ENCODE data around the gene SMURF1. TPM values are rescaled to one million over a fixed set of nuclear protein-coding genes. Genes with fewer than 3 reads are reported as not detected.

Gene SMURF1
- total and polyA plus RNA-seq, 2 of the 8 experiments (the other 6 are each of a cell fraction or from before 2014, with no cell fraction given) = 9.6 to 24.5 TPM

- FAIRE-seq = no peak
Observed at GRCh38 chr7:99167072-99167471, 23.2 kb upstream of the SMURF1 start.

More at GRCh38 chr7:99167072-99167471, 23.2 kb upstream of the SMURF1 start:
- Histone ChIP-seq H2BK120ac (replicated peaks; ENCODE audit: low read depth, low read length) (no peak overlapping the region), H2BK5ac (ENCODE audit: low read depth, low read length) (no peak overlapping the region), H3K56ac (replicated peaks; ENCODE audit: insufficient read length, low read depth, low read length) (no peak overlapping the region), H3K18ac (ENCODE audit: extremely low read depth, low read length) (no peak overlapping the region), H2AK5ac (ENCODE audit: low read depth, low read length) (no peak overlapping the region), H3K23ac (ENCODE audit: insufficient read length) (no peak overlapping the region), H3K79me2 (ENCODE audit: control insufficient read depth in 1 of 2, insufficient read depth in 2 of 2, low read length in 2 of 2) (no peaks in the 10 kb centered on the region), H3K23me2 (ENCODE audit: low read depth, low read length) (no peaks in the 10 kb centered on the region), H2AFZ (ENCODE audit: low read length) (no peak overlapping the region), H3K36me3 (ENCODE audit: control insufficient read depth in 2 of 4, insufficient read depth in 4 of 4, low read length in 3 of 4) (no peaks in the 10 kb centered on the region), H4K5ac (ENCODE audit: insufficient read length, low read depth, low read length) (no peak overlapping the region), H3K9ac (replicated peaks in 1 of 4; ENCODE audit: extremely low read depth in 1 of 4, low read depth in 3 of 4, low read length in 3 of 4) (no peak overlapping the region), H3K4me2 (ENCODE audit: insufficient read depth in 1 of 2, low read depth in 2 of 2, low read length in 2 of 2) (no peak overlapping the region), H3K4me3 (ENCODE audit: extremely low read depth in 1 of 4, insufficient read depth in 2 of 4, low read depth in 3 of 4, low read length in 4 of 4) (no peak overlapping the region), H3K4me1 (replicated peaks in 1 of 4; ENCODE audit: control insufficient read depth in 3 of 4, insufficient read depth in 4 of 4, low read length in 3 of 4) (no peaks in the 10 kb centered on the region), H2BK20ac (ENCODE audit: low read length) (no peak overlapping the region), H2BK15ac (ENCODE audit: low read length) (no peak overlapping the region), H3K27ac (ENCODE audit: low read depth, low read length) (no peak overlapping the region), H3K14ac (ENCODE audit: insufficient read length) (no peak overlapping the region), H3K4ac (replicated peaks; ENCODE audit: insufficient read length, low read depth, low read length) (no peak overlapping the region), H4K91ac (replicated peaks; ENCODE audit: insufficient read length, low read length) (no peak overlapping the region), H2BK12ac (ENCODE audit: low read depth, low read length) (no peak overlapping the region), H4K8ac (ENCODE audit: extremely low read depth, insufficient read depth, low read length) (no peak overlapping the region), H3K27me3 (replicated peaks in 1 of 4; ENCODE audit: control insufficient read depth in 3 of 4, extremely low read depth in 1 of 4, insufficient read depth in 3 of 4, low read length in 3 of 4) (no peaks in the 10 kb centered on the region), H3K9me3 (ENCODE audit: insufficient read depth in 2 of 2, low read depth in 1 of 2, low read length in 1 of 2) (0 out of 4 replicates have a peak, but pooled peaks cover 0 to 5% of the 10 kb centered on the region in 2 experiments), H4K20me1 (replicated peaks in 1 of 2; ENCODE audit: control insufficient read depth in 1 of 2, insufficient read depth in 2 of 2, low read length in 2 of 2) (no peaks in the 10 kb centered on the region), H3K79me1 (ENCODE audit: low read depth, low read length) (no peaks in the 10 kb centered on the region)
- POLR2A ChIA-PET (ENCODE audit: partially characterized antibody) = no interaction called here
- TF ChIP-seq TBP (IDR thresholded peaks at IDR 0.05; ENCODE audit: low read depth, low read length) (no peak), POLR2A (IDR thresholded peaks at IDR 0.05; ENCODE audit: control extremely low read depth in 1 of 2, low read depth in 2 of 2, low read length in 2 of 2) (no peak), GTF2F1 (IDR thresholded peaks at IDR 0.05; ENCODE audit: borderline replicate concordance, low read depth, low read length) (no peak), BRCA1 (IDR thresholded peaks at IDR 0.05; ENCODE audit: low read depth, low read length) (no peak), BCL11A (IDR thresholded peaks at IDR 0.05; ENCODE audit: low read depth in 2 of 2, low read length in 2 of 2) (no peak), E2F6 (IDR thresholded peaks at IDR 0.05) (no peak), TCF12 (IDR thresholded peaks at IDR 0.05; ENCODE audit: low read depth, low read length) (no peak), HDAC6 (IDR thresholded peaks at IDR 0.05; ENCODE audit: low read depth, low read length) (no peak), TAF1 (IDR thresholded peaks at IDR 0.05; ENCODE audit: low read depth, low read length) (no peak), KDM1A (IDR thresholded peaks at IDR 0.05; ENCODE audit: borderline replicate concordance, low read length) (no peak), NRF1 (IDR thresholded peaks at IDR 0.05; ENCODE audit: low read depth, low read length) (no peak), SP2 (IDR thresholded peaks at IDR 0.05; ENCODE audit: low read length) (no peak), NANOG (IDR thresholded peaks at IDR 0.05; ENCODE audit: insufficient read depth, low read depth, low read length, poor library complexity, severe bottlenecking) (no peak)
- CTCF ChIA-PET (ENCODE audit: partially characterized antibody) = interaction anchor here (0.6 to 0.9 kb wide), 2 partner anchors 12 to 145 kb away, joined by 3 to 4 read pairs; no protein-coding TSS in a partner anchor
- WGBS, 2 experiments (ENCODE audit: extremely low coverage in 1 of 2, insufficient coverage in 1 of 2, insufficient read length in 1 of 2, insufficient replicate concordance in 2 of 2, low coverage in 1 of 2, low lambda C conversion rate in 2 of 2, missing lambda C conversion rate in 1 of 2) = 79% methylated on average over 8 of the region's 8 CpGs; no CpG with 5 or more reads in 1 of the 2 experiments
- DNase-seq (ENCODE audit: low read depth in 1 of 2, low spot score in 2 of 2) = no peak

All from H1 (cell line).